OCI-LY1 (cell line): ENCODE data around the gene PUS3.
"Not testable (repeated sequence)": the region's sequence is repeated elsewhere in the genome, so short reads cannot be mapped to it uniquely, and the experiment has no call there.

Experiments used
- EZH2 ChIP-seq: fragments of 200-600 bp; sonication (generic), shearing (Covaris generic); IDR thresholded peaks from 2 replicates; pipeline ENCODE4 v1.8.0; 2017; ENCODE audit warnings: borderline replicate concordance, mixed run types, mild to moderate bottlenecking, antibody characterized with exemption, low read length, moderate library complexity, mixed read lengths
- TF ChIP-seq, protein P1 (sequence below): fragments of 200-600 bp; sonication (generic), shearing (Covaris generic); IDR thresholded peaks from 2 replicates; pipeline ENCODE4 v1.5.1; 2017; ENCODE audit warnings: mild to moderate bottlenecking, antibody characterized with exemption, low read length, moderate library complexity, mixed read lengths

DNA sequence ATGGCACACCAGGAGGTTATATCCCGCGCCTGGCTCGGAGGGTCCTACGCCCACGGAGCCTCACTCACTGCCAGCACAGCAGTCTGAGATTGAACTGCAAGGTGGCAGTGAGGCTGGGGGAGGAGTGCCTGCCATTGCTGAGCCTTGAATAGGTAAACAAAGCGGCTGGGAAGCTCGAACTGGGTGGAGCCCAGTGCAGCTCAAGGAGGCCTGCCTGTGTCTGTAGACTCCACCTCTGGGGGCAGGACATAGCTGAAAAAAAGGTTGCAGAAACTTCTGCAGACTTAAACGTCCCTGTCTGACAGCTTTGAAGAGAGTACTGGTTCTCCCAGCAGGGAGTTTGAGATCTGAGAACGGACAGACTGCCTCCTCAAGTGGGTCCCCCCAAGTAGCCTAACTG lies 45.3 kb downstream of the PUS3 start:
- not testable (repeated sequence) for TF ChIP-seq EZH2
- TF ChIP-seq, protein P1, sequence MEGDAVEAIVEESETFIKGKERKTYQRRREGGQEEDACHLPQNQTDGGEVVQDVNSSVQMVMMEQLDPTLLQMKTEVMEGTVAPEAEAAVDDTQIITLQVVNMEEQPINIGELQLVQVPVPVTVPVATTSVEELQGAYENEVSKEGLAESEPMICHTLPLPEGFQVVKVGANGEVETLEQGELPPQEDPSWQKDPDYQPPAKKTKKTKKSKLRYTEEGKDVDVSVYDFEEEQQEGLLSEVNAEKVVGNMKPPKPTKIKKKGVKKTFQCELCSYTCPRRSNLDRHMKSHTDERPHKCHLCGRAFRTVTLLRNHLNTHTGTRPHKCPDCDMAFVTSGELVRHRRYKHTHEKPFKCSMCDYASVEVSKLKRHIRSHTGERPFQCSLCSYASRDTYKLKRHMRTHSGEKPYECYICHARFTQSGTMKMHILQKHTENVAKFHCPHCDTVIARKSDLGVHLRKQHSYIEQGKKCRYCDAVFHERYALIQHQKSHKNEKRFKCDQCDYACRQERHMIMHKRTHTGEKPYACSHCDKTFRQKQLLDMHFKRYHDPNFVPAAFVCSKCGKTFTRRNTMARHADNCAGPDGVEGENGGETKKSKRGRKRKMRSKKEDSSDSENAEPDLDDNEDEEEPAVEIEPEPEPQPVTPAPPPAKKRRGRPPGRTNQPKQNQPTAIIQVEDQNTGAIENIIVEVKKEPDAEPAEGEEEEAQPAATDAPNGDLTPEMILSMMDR: not testable (repeated sequence)
